ENCODE results near the gene CHERP.

Gene CHERP

GRCh38 chr19:16542045-16542909, at the start of gene CHERP:
TSS of gene CHERP (minus strand) at chr19:16542437. CDS start at chr19:16542378, 59 bp downstream.
- peak; percentile 93 to 94 for DNase-seq

- no peak for DNase-seq
Measured at GRCh38 chr19:16590876-16591802, 48.9 kb upstream of the CHERP start.

- DNase-seq = no peak
Measured at GRCh38 chr19:16589917-16590316, 47.7 kb upstream of the CHERP start.

- no peak for DNase-seq
Measured at GRCh38 chr19:16588824-16589577, 46.8 kb upstream of the CHERP start.

GRCh38 chr19:16587833-16588823, 45.9 kb upstream of the CHERP start:
- peak; percentile 90 to 91 for DNase-seq

GRCh38 chr19:16586991-16587832, 45.0 kb upstream of the CHERP start:
- DNase-seq = peak; percentile 65 to 76

- DNase-seq = no peak
Measured at GRCh38 chr19:16586477-16586871, 44.2 kb upstream of the CHERP start.

GRCh38 chr19:16585808-16586476, 43.7 kb upstream of the CHERP start:
- no peak for DNase-seq

GRCh38 chr19:16585094-16585801, 43.0 kb upstream of the CHERP start:
- DNase-seq = no peak

GRCh38 chr19:16584248-16585093, 42.2 kb upstream of the CHERP start:
- peak; percentile 81 to 90 for DNase-seq

GRCh38 chr19:16582486-16583261, 40.4 kb upstream of the CHERP start:
- no peak for DNase-seq

- DNase-seq = no peak
Measured at GRCh38 chr19:16581971-16582343, 39.7 kb upstream of the CHERP start.

- DNase-seq = no peak
Measured at GRCh38 chr19:16581145-16581970, 39.1 kb upstream of the CHERP start.

GRCh38 chr19:16579381-16579780, 37.1 kb upstream of the CHERP start:
- DNase-seq = no peak

- no peak for DNase-seq
Measured at GRCh38 chr19:16577531-16577985, 35.3 kb upstream of the CHERP start.

- no peak for DNase-seq
Measured at GRCh38 chr19:16576690-16577530, 34.7 kb upstream of the CHERP start.

All from Kasumi-1 (cell line).